Esophagus muscularis mucosa (tissue), 3 donors: ENCODE data around the gene SPAG16.

Experiments
- POLR2A ChIP-seq: fragments of 450-650 bp; IDR thresholded peaks from one replicate; pipeline ENCODE4 v1.6.1; 2017; ENCODE audit warnings: antibody characterized with exemption, moderate library complexity, mild to moderate bottlenecking, low read depth
- TF ChIP-seq, protein P1 (sequence below), 3 experiments: fragments of 200-600 bp in 2 of 3; fragments of 450-650 bp in 1 of 3; sonication (generic) in 2 of 3; IDR thresholded peaks; one replicate each; pipeline ENCODE4 v1.5.1; 2017 to 2019; ENCODE audit warnings: antibody characterized with exemption in 3 of 3, mild to moderate bottlenecking in 2 of 3, moderate library complexity in 1 of 3

DNA sequence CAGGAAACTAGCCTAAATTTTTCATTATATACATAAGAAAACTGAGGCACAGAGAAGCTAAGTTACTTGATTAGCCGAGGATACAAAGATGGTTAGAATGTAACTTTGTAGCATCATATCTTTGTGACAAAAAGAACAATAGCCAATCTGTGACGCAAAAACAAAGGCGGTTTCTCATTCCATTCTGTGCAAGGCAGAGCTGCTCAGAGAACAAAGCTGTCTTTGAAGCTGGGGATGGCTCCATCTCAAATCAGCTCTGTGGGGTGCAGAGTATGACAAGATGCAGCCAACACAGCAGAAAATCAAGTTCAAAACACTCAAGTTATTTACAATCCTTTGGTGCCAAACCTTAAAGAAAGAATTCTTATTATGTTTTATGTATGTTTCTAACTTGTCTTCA lies 1044.7 kb downstream of the SPAG16 start:
- no peak for TF ChIP-seq POLR2A
- TF ChIP-seq, protein P1, sequence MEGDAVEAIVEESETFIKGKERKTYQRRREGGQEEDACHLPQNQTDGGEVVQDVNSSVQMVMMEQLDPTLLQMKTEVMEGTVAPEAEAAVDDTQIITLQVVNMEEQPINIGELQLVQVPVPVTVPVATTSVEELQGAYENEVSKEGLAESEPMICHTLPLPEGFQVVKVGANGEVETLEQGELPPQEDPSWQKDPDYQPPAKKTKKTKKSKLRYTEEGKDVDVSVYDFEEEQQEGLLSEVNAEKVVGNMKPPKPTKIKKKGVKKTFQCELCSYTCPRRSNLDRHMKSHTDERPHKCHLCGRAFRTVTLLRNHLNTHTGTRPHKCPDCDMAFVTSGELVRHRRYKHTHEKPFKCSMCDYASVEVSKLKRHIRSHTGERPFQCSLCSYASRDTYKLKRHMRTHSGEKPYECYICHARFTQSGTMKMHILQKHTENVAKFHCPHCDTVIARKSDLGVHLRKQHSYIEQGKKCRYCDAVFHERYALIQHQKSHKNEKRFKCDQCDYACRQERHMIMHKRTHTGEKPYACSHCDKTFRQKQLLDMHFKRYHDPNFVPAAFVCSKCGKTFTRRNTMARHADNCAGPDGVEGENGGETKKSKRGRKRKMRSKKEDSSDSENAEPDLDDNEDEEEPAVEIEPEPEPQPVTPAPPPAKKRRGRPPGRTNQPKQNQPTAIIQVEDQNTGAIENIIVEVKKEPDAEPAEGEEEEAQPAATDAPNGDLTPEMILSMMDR (IDR thresholded peaks at IDR 0.05) = no peak
